Hematopoietic multipotent progenitor cell treated with erythropoietin and hydrocortisone succinate and interleukin-3 and kit ligand, for 6 days (in vitro differentiated cells): ENCODE measurements around the gene PMEPA1.
A peak's percentile ranks its signal among the peaks of the same experiment; 100 is the strongest.

Experiments used
- DNase-seq: peaks from one replicate; pipeline ENCODE4 v3.0.0-alpha.2; 2015

Gene PMEPA1, protein sequence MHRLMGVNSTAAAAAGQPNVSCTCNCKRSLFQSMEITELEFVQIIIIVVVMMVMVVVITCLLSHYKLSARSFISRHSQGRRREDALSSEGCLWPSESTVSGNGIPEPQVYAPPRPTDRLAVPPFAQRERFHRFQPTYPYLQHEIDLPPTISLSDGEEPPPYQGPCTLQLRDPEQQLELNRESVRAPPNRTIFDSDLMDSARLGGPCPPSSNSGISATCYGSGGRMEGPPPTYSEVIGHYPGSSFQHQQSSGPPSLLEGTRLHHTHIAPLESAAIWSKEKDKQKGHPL

DNA sequence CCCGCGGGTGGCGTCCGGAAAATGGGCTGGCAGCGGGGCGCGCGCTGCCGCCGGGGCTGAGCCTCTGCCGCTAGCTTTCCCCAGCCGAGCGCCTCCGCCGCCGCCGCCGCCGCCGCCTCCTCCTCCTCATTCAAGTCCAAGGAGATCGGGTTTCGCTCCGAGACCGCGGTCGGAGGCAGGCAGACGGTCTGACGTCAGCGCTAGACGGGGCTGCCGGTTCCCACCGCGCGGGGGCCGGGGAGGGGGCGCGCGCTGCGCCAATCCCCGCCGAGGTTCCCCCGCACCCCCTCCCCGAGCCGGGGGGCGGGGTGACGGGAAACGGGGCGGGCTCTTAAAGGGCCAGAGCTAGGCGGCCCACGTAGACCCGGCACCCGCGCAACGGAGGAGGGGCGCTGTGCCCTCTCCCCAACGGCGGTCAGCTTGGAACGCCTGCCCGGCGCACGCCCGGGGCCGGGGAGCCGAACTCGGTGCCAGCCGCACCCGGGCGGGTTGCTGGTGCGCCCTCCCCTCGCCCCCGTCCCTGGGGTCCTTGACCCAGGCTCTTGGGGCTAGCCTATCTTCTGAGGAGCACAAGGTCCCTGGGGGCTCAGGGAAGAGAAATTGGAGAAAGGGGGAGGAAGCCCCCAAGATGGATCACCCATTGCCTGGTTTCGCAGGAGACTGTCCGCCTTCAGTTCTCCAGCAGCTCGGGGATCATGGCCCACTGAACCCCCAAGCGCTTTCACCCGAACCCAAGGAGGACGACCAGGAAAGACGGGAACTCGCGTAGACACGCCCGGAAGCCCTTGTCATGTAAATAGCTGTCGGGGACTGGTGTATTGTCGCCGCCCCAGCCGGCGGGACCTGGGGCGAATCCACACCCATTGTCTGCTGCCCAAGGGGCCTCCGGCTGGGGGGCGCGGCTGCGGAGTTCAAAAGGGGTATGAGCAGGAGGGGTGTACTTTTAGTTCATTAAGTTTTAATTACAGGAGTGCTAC lies at the start of gene PMEPA1:
PMEPA1 (minus strand) TSS at position 193 of the 977 bp plus-strand sequence. CDS start 433 bp downstream, outside the sequence.
- peak; percentile 80 for DNase-seq

DNA sequence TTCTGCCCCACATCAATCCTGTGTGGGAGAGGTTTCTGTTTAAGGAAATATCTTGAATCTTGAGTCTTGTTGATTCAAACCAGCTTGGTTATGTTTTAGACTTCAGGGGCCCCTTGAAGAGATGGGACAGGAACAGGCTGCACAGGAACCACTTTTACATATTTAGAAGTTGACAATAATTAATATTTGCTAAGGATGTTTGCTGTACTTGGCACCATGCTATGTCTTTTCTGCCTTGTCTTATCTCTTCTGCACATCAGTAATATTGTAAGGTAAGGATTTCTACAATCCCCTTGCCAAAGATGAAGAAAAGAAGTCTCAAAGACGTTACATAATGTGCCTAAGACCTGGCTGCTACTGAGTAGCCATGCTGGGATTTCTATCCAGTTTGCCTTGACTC lies 48.0 kb upstream of the PMEPA1 start:
- no peak for DNase-seq

DNA sequence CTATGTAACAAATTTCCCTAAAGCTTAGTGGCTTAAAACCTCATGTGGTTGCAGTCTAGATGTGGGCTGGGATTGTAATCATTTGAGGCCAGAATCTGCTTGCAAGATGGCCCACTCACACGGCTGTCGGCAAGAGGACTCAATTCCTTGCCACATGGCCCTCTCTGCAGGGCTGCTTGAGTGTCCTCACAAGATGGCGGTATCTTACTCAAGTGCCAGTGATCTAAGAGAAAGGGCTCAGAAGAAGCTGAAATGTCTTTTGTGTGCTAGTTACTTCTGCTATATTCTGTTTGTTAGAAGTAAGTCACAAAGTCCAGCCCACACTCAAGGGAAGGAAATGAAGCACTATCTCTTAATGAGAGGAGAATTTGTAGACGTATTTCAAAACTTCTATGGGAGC lies 47.1 kb upstream of the PMEPA1 start:
- no peak for DNase-seq

DNA sequence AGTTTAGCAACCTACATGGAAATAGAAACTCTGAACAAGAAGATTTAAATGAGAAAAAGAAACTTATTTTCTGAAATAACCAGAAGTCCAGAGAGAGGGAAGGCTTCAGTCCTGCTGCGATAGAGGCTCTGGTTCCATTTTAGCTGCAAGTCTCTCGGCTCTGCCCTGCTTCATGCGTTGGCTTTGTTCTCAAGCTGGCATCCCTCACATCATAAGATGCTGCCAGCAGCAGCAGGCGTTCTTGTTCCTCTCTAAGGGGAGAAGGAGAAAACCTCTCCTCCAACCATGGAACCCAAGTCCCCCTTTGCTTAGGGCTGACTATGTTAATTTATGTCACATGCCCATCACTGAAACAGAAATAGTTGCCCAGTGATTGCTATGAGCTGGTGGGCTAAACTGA lies 46.4 kb upstream of the PMEPA1 start:
- DNase-seq, result no peak

DNA sequence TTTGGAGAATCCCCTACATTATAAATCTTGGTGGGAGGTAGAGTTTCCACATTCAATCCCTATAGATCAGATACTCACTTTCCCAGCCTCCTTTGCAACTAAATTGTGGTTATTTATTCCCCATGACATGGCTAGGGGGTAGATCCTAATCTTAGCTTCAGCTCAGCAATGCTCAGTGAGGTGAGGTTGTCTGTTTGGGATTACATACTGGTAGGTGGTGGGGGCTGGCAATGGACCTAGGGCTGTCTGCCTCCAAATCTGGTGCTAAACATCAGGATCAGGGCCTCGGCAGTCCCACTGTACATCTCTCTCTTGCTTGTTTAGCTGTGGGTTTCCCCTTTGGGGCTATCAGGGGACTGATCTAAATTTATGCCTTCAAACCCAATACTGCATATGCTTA lies 45.8 kb upstream of the PMEPA1 start:
- no peak for DNase-seq

DNA sequence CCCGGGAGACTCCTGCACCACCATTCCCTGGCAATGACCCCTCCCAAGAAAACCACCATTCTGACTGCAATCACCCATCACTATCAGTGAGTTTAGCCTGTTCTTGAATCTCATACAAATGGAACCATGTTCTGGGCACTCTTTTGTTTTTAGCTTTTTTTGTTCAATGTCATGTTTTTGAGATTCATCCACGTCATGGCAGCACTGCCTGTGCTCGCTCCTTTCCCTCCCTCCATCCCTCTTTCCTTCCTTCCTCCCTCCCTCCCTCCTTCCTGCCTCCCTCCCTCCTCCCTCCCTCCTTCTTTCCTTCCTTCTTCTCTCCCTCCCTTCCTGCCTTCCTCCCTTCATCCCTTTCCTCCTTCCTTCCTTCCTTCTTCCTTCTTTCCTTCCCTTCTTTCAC lies 44.4 kb upstream of the PMEPA1 start:
- DNase-seq, result no peak

DNA sequence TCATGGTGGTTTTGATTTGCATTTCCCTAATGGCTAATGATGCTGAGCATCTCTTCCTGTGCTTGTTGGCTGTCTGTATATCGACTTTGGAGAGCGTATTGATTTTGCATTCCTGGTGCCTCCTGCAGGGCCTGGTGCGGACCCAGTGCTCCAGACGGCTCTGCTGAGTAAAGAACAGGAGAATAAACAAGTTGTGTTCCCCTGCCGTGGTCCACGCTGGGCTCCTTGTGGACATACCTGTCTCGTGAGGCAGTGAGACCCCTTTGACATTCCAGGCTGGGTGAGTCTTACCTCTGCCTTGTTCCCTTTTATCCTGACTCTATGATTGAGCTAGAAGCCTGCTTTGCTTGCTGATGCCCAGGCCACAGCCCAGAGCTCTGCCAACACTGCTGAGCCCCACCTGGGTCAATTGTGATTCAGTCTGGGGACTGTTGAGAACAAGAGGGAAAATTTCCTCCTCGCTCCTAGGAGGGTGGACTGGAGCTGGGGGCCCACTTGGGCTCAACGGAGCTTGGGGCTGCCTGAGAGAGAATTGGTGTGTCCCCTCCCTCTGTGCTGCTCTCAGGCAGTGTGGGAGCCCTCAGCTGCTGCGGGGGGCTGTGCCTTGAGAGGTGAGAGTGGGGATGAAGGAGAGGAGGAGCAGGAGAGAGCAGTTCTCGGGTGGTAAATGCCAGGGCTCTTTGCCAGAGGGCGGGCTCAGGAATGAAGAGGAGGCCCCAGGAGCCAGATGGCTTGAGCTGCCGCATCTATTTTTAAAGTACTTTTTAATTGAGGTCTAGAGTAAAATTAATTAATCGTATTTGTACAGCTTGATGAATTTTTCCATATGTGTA lies 43.7 kb upstream of the PMEPA1 start:
- no peak for DNase-seq

DNA sequence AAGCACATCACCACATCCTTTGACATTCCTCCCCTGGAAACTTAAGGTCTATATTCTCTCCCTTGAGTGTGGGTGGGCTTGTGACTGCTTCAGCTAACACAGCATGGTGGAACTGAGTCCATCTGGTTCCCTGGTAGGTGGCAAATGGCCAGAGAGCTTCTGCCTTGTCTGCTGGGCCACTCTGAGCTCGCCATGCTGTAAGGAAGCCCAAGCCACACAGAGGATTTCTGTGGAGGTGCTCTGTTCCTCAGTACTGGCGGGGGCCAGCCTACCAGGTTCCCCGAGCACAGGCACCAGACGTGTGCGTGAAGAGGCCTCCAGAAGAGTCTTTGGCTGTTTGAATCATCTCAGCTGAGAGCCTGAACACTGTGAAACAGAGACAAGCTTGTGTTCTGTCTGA lies 41.6 kb upstream of the PMEPA1 start:
- DNase-seq, result no peak

DNA sequence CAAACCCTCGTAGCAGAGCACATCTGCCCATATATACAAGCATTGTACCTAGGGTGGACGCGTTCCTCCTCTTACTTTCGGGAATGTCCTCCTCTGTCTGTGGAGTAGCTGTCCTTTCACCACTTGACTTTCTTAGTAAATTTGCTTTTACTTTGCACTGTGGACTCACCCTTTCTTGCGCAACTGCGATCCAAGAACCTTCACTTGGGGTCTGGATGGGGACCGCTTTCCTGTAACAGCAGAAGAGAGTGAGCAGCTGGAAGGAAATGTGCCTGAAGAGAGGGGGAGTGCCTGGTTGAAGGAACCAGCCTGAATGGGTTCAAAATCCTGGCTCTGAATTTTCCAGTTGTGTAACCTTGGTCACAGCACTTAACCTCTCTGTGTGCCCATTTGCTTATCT lies 40.1 kb upstream of the PMEPA1 start:
- DNase-seq, result no peak

DNA sequence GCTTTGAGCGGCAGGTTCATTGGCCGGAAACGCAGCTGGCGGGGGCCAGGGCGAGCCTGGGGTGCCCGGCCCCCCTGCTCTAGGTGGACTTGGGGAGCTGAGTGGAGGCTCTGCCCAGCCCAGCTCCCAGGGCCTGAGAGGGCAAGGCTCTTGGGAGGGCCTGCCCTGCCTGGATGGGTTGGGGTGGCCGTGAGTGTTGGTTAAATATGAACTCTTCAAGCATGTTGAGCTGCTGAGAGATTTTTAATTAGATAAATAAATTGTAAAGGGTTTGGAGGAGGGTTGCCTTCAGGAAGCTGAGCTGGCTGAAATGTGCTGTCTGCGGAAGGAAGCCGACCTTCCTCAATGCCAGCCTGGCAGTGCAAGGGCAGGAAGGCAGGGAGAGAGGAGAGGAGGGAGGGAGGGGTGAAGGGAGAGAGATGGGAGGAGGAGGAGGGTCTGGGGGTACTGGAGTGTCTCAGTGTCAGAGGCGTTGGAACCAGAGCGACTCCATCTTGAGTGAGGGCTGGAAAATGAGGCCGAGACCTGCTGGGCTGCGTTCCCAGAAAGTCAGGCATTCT lies 39.4 kb upstream of the PMEPA1 start:
- DNase-seq, result peak; percentile 3

DNA sequence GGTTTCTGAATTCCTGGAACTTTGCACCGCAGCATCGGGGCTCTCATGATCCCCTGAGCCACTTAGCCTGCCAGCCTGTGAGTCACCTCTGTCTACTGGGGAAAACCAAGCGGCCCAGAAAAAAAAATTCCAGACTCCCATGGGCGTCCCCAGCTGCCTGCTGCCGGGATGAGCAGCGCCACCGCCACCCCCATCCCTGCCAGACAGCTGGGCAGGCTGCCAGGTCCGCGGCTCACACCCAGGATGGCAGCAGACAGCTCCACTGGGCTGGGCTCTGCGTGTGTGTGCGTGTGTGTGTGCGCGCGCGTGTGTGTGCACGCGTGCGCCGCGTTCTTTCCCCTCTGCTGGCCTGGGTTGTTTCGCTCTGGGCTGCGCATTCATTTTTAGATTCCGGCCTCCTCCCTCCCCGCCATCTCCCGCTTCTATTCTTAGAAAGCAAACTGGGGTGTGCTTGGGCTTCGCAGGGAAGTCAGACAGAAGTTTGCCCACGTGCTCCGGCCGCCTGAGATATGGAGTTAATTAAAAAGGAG lies 38.9 kb upstream of the PMEPA1 start:
- DNase-seq, result peak; percentile 51

DNA sequence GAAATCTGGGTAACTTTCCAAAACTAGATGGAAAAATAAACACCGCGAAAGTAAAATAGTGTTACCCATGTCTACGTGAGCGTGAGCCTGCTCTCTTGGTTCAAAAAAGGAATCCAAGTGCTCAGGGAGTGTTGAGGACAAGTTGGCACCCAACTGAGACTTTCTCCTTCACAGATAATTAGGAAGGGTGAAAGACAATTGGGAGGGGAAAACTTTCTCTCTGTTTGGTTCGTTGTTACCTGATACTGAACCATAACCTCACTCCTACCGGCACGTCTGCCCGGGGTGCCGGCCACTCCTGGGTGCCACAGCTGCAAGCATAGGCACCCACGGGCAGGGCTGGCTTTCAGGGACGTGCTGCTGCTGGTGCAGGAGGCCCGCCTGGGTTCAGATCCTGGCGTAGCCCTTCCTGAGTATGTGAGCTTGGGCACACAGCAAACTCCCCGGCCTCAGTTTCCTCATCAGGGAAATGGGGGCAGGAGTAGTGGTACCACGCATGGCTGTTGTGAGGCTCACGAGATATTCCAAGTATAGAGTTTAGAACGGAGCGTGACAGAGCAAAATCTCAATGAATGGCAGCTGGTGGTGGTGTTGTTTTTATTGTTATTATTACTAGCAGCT lies 38.2 kb upstream of the PMEPA1 start:
- DNase-seq, result no peak

DNA sequence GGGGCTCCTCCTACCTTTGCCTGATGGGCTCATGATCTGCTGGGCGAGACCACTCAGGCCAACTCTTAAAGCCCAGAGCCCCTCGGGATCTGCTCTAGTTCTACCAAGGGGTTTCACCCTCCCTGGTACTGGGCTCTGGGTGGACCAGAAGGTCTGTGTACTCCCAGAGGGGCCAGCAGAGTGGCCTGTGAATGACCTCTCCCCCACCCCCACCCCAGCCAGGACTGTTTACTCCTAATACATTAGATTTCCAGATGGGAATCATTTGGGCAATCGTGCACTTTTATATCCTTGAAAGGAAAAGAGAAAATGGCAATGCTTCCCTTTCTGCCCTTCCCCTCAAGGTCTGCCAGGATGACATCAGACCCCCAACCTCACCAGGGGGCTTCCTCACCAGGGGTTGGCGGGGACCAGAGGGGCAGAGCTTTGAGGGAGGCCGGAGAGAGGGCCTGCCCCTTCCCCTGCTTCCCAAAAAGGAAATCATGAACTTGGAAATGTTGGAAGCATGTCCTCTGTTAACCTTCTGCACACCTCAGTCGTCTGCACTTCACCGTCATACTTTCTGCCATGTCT lies 37.1 kb upstream of the PMEPA1 start:
- no peak for DNase-seq

DNA sequence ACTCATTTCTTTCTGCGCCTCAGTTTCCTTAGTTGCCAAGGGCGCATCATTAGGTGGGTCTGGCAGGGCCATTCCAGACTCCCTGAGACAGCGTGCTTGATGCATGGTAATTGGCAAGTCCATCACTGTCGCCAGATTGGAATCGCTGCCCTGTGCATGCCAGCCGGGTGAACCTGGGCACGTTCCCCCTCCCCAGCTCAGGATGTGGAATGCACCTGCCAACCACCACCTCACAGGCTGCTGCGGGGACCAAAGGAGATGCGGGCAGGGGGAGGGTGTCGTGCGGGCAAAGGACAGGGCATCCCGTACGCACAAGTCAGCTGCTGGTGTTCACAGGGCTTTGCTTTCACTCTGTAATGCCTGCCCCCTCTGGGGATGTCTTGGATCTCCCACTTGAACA lies 36.4 kb upstream of the PMEPA1 start:
- no peak for DNase-seq

DNA sequence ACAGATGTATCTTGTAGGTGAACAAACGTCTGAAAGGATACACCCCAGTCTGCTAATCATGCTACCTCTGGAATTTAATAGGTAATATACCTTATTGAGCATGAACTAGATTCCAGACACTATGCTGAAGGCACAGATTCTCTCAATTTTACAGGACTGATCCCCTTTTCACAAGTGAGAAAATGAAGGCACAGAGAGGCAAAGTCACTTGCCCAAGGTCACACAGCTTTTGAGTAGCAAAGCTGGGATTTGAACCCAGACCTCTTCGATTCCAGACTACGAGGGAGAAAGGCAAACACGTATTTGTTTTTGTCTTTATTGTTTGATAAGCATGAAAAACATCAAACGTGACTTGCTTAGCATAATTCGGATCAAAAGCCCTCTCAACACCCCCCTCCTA lies 34.4 kb upstream of the PMEPA1 start:
- no peak for DNase-seq

DNA sequence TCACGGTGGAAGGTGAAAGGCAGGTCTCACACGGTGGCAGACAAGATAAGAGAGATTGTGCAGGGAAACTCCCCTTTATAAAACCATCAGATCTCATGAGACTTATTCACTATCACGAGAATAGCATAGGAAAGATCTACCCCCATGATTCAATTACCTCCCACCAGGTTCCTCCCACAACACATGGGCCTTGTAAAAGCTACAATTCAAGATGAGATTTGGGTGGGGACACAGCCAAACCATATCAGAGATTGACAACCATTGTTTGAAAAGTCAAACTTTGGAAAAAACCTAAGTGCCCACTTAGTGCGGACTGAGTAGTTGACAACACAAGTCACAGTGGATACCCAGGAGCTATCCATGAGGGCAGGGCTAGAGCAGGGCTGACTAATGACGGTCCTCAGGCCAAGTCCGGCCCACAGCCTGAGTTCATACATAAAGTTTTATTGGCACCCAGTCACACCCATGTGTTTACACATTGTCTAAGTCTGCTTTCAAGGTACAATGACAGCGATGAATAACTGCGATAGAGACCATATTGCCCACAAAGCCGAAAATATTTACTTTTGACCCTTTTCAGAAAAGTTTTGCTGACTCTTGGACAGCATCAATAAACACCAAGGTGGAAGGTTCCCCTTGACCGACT lies 33.8 kb upstream of the PMEPA1 start:
- DNase-seq, result no peak

DNA sequence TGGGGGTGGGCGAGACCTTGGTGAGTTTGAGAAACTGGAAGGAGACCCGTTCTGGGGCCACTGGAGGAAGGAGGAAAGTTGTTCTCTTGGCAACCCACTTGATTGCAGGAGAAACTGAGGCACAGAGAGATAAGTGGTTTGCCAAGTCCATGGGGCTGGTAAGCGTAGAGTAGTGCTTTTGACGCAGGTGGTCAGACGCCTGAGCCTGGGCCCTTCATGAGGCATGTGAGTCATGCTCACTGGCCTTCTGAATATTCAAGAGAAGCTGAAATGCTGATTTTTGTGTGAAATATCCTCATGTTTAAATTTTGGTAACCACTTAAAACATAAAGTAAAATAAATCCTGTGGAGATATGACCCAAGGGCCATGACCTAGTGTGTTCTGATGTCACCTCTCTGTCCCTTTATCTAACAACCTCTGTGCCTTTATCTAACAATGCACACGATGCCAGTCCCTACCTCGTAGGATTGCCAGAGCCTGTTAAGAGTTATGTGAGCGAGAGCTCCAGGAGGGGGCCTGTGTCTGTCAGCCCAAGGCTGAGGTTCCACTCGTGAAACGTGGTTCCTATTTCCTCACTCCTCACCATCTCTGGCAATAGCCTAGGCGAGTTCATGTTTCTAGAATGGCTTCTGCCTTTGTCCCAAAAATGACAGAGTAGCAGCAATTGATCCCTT lies 32.8 kb upstream of the PMEPA1 start:
- DNase-seq, result peak; percentile 27

DNA sequence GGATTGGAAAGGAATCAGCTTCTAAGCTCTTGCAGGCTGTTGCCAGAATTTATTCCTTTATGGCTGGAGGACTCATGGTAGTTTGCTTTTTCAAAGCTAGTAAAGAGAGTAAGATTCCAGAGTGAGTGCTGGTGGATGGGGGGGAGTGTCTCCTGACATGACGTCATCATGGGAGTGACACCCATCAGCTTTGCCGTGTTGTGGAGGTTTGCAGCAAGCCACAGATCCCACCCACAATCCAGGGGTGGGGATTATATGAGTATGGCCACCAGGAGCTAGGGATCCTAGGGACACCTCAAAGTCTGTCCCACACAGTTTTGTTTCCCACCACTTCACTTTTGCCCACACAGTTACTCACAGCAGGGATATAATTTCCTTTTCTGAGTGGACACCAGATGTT lies 28.7 kb upstream of the PMEPA1 start:
- DNase-seq, result no peak

DNA sequence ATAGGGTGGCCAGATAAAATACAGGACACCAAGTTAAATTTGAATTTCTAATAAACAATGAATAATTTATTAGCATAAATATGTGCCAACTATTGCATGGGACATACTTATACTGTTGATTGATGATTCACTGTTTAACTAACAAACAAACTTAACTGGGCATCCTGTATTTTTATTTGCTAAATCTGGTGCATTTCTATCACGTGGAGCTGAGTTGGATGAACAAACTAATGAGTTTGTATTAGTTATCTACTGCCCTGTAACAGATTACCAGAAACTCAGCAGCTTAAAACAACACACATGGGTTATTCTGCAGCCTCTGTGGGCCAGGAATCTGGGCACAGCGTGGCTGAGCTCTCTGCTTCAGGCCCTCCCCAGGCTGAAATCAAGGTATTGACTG lies 28.2 kb upstream of the PMEPA1 start:
- no peak for DNase-seq

DNA sequence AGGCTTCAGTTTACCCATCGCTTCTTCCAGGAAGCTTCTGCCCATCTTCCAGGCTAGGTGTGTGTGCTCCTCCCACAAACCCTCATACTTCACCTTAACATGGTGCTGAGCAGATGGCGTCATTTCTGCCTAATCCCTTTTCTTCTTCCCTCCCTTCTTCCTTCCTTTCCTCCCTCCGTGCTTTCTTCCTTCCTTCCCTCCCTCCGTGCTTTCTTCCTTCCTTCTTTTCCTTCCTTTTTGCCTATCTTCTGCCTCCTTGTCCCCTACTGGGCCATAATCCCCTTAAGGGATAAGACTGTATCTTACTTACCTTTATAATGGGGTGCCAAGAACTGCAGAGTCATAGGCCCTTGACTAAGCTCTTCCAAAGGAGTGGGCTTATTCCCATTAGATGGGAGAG lies 27.5 kb upstream of the PMEPA1 start:
- DNase-seq, result no peak
